CD14-positive monocyte (primary cell): Measurements from ENCODE around the gene IRF8. TPM values are rescaled to one million over a fixed set of nuclear protein-coding genes. Genes with fewer than 3 reads are reported as not detected.

ENCODE experiments used
- DNase-seq, 3 donors: peaks; one replicate each; pipeline ENCODE4 v3.0.0-alpha.2; 2011 to 2022
- H2AFZ ChIP-seq: 2 replicates; pipeline ENCODE4 v1.6.0; 2012; ENCODE audit warnings: mild to moderate bottlenecking, low read depth, low read length, inconsistent platforms; ENCODE audit not compliant: insufficient read depth, poor library complexity, severe bottlenecking
- H3K27ac ChIP-seq, 2 donors: 1 replicate in 1 of 2; 2 replicates in 1 of 2; pipeline ENCODE4 v1.5.1; 2012 to 2013; ENCODE audit warnings: low read length in 2 of 2, control low read depth in 1 of 2, inconsistent platforms in 1 of 2, low read depth in 1 of 2, mild to moderate bottlenecking in 1 of 2
- H3K27me3 ChIP-seq, 2 donors: one replicate each; pipeline versions ENCODE4 v1.6.0 to v1.6.1; 2011 to 2013; ENCODE audit warnings: low read length in 2 of 2; ENCODE audit not compliant: control insufficient read depth in 2 of 2, insufficient read depth in 2 of 2
- H3K36me3 ChIP-seq, 2 donors: replicated peaks in 1 of 2; 1 replicate in 1 of 2; 2 replicates in 1 of 2; pipeline versions ENCODE4 v1.5.1 to v1.6.1; 2012 to 2013; ENCODE audit warnings: low read length in 2 of 2, control low read depth in 1 of 2, inconsistent platforms in 1 of 2, mild to moderate bottlenecking in 1 of 2; ENCODE audit not compliant: insufficient read depth in 2 of 2, control insufficient read depth in 1 of 2
- H3K4me1 ChIP-seq, 2 donors: 1 replicate in 1 of 2; 2 replicates in 1 of 2; pipeline versions ENCODE4 v1.5.1 to v1.6.1; 2012 to 2013; ENCODE audit warnings: low read length in 2 of 2, control low read depth in 1 of 2, inconsistent platforms in 1 of 2, mild to moderate bottlenecking in 1 of 2, moderate library complexity in 1 of 2; ENCODE audit not compliant: insufficient read depth in 2 of 2, control insufficient read depth in 1 of 2
- H3K4me2 ChIP-seq: replicated peaks from 2 replicates; pipeline ENCODE3; 2012; ENCODE audit warnings: low read length, moderate library complexity, mild to moderate bottlenecking; ENCODE audit not compliant: poor library complexity, severe bottlenecking; ENCODE audit errors: extremely low read depth
- H3K4me3 ChIP-seq, 3 experiments: fragments of 200-600 bp in 1 of 3; sonication (generic) in 1 of 3; replicated peaks in 1 of 3; 1 replicate in 2 of 3; 2 replicates in 1 of 3; pipeline ENCODE4 v1.5.1; 2011 to 2013; ENCODE audit warnings: low read length in 3 of 3, mild to moderate bottlenecking in 3 of 3, control low read depth in 2 of 3, low read depth in 2 of 3, inconsistent platforms in 1 of 3, moderate library complexity in 1 of 3
- H3K79me2 ChIP-seq: 2 replicates; pipeline ENCODE4 v1.6.0; 2012; ENCODE audit warnings: mild to moderate bottlenecking, control low read depth, inconsistent platforms, low read length, moderate library complexity; ENCODE audit not compliant: insufficient read depth
- H3K9ac ChIP-seq: 2 replicates; pipeline ENCODE4 v1.6.0; 2017; ENCODE audit warnings: low read length, mild to moderate bottlenecking; ENCODE audit not compliant: insufficient read depth, poor library complexity, severe bottlenecking
- H3K9me3 ChIP-seq, 2 donors: replicated peaks in 1 of 2; 1 replicate in 1 of 2; 2 replicates in 1 of 2; pipeline versions ENCODE4 v1.5.1 to v1.6.1; 2012 to 2013; ENCODE audit warnings: low read length in 2 of 2, control low read depth in 1 of 2; ENCODE audit not compliant: control insufficient read depth in 1 of 2, insufficient read depth in 1 of 2
- H4K20me1 ChIP-seq: 2 replicates; pipeline ENCODE4 v1.6.0; 2012; ENCODE audit warnings: mild to moderate bottlenecking, low read length, control low read depth, moderate library complexity; ENCODE audit not compliant: insufficient read depth
- H3K27ac Mint-ChIP-seq, 7 donors: one replicate each; pipeline ENCODE4 v1.8.0; 2020; ENCODE audit warnings: mild to moderate bottlenecking in 7 of 7, mixed read lengths in 7 of 7, moderate library complexity in 6 of 7, inconsistent platforms in 2 of 7
- H3K27me3 Mint-ChIP-seq, 3 donors: one replicate each; pipeline ENCODE4 v1.8.0; 2021 to 2022; ENCODE audit warnings: low read depth in 3 of 3, mild to moderate bottlenecking in 3 of 3, mixed read lengths in 3 of 3, moderate library complexity in 3 of 3, inconsistent platforms in 1 of 3
- H3K36me3 Mint-ChIP-seq, 2 donors: one replicate each; pipeline ENCODE4 v1.8.0; 2020; ENCODE audit warnings: mixed read lengths in 2 of 2, inconsistent platforms in 1 of 2, mild to moderate bottlenecking in 1 of 2
- H3K4me1 Mint-ChIP-seq: one replicate; pipeline ENCODE4 v1.8.0; 2020; ENCODE audit warnings: mild to moderate bottlenecking, mixed read lengths
- H3K4me3 Mint-ChIP-seq, 2 donors: one replicate each; pipeline ENCODE4 v1.8.0; 2020; ENCODE audit warnings: mild to moderate bottlenecking in 2 of 2, mixed read lengths in 2 of 2, moderate library complexity in 1 of 2
- H3K9me3 Mint-ChIP-seq, 7 donors: one replicate each; pipeline ENCODE4 v1.8.0; 2020 to 2022; ENCODE audit warnings: mixed read lengths in 7 of 7, mild to moderate bottlenecking in 6 of 7, moderate library complexity in 6 of 7, inconsistent platforms in 2 of 7
- CTCF ChIP-seq: fragments of 200-600 bp; IDR thresholded peaks from one replicate; pipeline ENCODE4 v1.8.0; 2022; ENCODE audit warnings: antibody characterized with exemption, mild to moderate bottlenecking
- WGBS: methylation state at CpG from one replicate; pipeline ENCODE4 v1.1.5; 2013; ENCODE audit warnings: missing lambda C conversion rate; ENCODE audit not compliant: insufficient coverage; 5-methylcytosine and 5-hydroxymethylcytosine counted together
- intact Hi-C, 2 donors: fragments of 100-400 bp; cut with micrococcal nuclease; formaldehyde crosslinking; loops; one replicate each; pipeline versions ENCODE4 v1.15.0 to v1.15.1; 2023
- polyA plus RNA-seq, 3 donors: library from polyadenylated mRNA; depleted of rRNA in 1 of 3; unstranded in 2 of 3; stranded (reverse) in 1 of 3; fragments of 300-500 nt in 2 of 3; fragments of >200 nt in 1 of 3; fragmentation: Illumina TruSeq in 2 of 3; gene quantifications; 1 replicate in 2 of 3; 2 replicates in 1 of 3; pipeline ENCODE4 v1.2.3, GENCODE V29; 2012 to 2021

The IRF8 gene
- polyA plus RNA-seq, 3 donors, result 157 to 187 (median 184) TPM

GRCh38 chr16:85954927-85955519 lies 56.1 kb downstream of the IRF8 start:
- Histone ChIP-seq H3K9ac (no peak overlapping the region), H3K9me3 (no peaks in the 10 kb centered on the region), H3K79me2 (no peaks in the 10 kb centered on the region), H4K20me1 (no peaks in the 10 kb centered on the region), H2AFZ (peak overlapping the region; percentile 37), H3K4me2 (no peak overlapping the region), H3K36me3 (no peaks in the 10 kb centered on the region), H3K4me1 (peaks cover 18 to 31% of the 10 kb centered on the region in 2 donors), H3K4me3 (no peak overlapping the region), H3K27me3 (no peaks in the 10 kb centered on the region), H3K27ac (no peak overlapping the region)
- DNase-seq, result no peak
- TF ChIP-seq CTCF, result no peak
- Mint-ChIP-seq H3K36me3 (no peaks in the 10 kb centered on the region), H3K27ac (no peak overlapping the region), H3K9me3 (peaks cover 0 to 3% (median 0%) of the 10 kb centered on the region in 7 donors), H3K4me3 (no peak overlapping the region), H3K4me1 (peaks cover 31% of the 10 kb centered on the region), H3K27me3 (peaks cover 0 to 9% (median 6%) of the 10 kb centered on the region in 3 donors)
- intact Hi-C loops, result no loop called here
- 91% methylated on average over 10 of the region's 12 CpGs for WGBS

GRCh38 chr16:85955566-85955965 lies 56.6 kb downstream of the IRF8 start:
- no peak overlapping the region for H3K27ac Mint-ChIP-seq
- H3K27ac ChIP-seq, result no peak overlapping the region
- no peak overlapping the region for H3K4me3 ChIP-seq
- intact Hi-C loops, result no loop called here
- H3K79me2 ChIP-seq, result no peaks in the 10 kb centered on the region
- no peak overlapping the region for H3K4me3 Mint-ChIP-seq
- peaks cover 0 to 3% (median 0%) of the 10 kb centered on the region in 7 donors for H3K9me3 Mint-ChIP-seq
- no peaks in the 10 kb centered on the region for H4K20me1 ChIP-seq
- DNase-seq, result no peak
- no peaks in the 10 kb centered on the region for H3K27me3 ChIP-seq
- H3K4me2 ChIP-seq, result no peak overlapping the region
- H3K27me3 Mint-ChIP-seq, result peaks cover 0 to 8% (median 6%) of the 10 kb centered on the region in 3 donors
- H3K4me1 Mint-ChIP-seq, result peaks cover 30% of the 10 kb centered on the region
- no peaks in the 10 kb centered on the region for H3K36me3 ChIP-seq
- H2AFZ ChIP-seq, result peak overlapping the region; percentile 37
- no peak for TF ChIP-seq CTCF
- no peaks in the 10 kb centered on the region for H3K36me3 Mint-ChIP-seq
- H3K9ac ChIP-seq, result no peak overlapping the region
- H3K9me3 ChIP-seq, result no peaks in the 10 kb centered on the region
- WGBS, result 17% methylated on average over 1 of the region's 11 CpGs
- H3K4me1 ChIP-seq, result peaks cover 13 to 26% of the 10 kb centered on the region in 2 donors
